ENCODE results near the gene CNTNAP2.

The CNTNAP2 gene

DNA sequence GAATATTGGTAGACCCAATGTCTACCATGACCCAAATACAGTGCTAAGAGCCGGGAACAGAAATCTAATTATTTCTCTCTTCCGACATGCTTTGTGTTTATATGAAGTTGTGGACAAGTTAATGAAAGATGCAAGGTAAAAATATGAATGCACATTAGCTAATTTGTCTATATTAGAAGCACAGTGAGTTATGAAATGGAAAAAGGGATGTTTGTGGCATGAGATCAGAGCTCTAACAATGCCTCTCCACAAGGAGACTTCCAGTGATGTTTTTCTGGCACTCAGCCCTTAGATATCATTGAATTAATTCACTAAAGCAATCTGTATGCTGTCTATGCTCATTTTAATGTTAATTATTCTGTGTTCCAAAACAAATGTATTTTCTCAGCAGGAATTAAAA is 897.2 kb downstream of the CNTNAP2 start:
- no peak for DNase-seq (ENCODE audit: low read depth)
- TF ChIP-seq, protein P1, sequence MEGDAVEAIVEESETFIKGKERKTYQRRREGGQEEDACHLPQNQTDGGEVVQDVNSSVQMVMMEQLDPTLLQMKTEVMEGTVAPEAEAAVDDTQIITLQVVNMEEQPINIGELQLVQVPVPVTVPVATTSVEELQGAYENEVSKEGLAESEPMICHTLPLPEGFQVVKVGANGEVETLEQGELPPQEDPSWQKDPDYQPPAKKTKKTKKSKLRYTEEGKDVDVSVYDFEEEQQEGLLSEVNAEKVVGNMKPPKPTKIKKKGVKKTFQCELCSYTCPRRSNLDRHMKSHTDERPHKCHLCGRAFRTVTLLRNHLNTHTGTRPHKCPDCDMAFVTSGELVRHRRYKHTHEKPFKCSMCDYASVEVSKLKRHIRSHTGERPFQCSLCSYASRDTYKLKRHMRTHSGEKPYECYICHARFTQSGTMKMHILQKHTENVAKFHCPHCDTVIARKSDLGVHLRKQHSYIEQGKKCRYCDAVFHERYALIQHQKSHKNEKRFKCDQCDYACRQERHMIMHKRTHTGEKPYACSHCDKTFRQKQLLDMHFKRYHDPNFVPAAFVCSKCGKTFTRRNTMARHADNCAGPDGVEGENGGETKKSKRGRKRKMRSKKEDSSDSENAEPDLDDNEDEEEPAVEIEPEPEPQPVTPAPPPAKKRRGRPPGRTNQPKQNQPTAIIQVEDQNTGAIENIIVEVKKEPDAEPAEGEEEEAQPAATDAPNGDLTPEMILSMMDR (conservative IDR thresholded peaks at IDR 0.05; ENCODE audit: control insufficient read depth, insufficient read depth, low read depth, low read length) = no peak
- H3K4me3 ChIP-seq (ENCODE audit: control insufficient read depth, low read depth, low read length) = no peak overlapping the region

DNA sequence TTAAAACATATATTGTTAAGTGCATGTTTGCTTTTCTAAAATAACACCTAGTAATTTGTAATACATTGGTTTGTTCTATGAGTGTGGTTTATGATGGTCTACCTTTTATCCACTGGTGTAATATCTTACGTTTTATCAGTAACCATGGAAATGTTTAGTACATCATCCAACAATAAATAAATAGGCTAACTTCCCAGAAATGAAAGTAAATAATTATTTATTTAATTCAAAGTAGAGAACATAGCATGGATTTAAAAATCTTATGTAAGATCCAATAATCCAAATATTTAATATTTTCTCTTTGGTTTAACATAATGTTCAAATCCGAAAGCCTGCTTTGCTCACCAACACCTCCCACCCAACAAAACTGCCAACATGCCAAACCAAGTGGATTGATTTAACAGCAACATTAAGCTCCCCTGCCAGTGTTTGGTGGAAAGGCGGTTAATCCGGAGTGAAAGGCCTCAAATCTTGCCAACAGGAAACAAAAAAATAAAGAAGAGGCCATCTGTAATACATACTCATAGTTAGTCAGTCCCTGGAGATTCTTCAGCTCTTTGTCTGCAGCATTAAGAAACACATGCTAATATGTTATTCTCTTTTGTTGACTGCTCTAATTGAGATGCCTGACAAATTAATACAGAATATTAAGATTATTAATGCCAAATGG is 897.8 kb downstream of the CNTNAP2 start:
- no peak overlapping the region for H3K4me3 ChIP-seq (ENCODE audit: control insufficient read depth, low read depth, low read length)
- peak; percentile 6 for DNase-seq (ENCODE audit: low read depth)
- TF ChIP-seq, protein P1 (conservative IDR thresholded peaks at IDR 0.05; ENCODE audit: control insufficient read depth, insufficient read depth, low read depth, low read length) = no peak

GRCh38 chr7:147015999-147016398 is 899.4 kb downstream of the CNTNAP2 start:
- TF ChIP-seq, protein P1 (conservative IDR thresholded peaks at IDR 0.05; ENCODE audit: control insufficient read depth, insufficient read depth, low read depth, low read length) = no peak

GRCh38 chr7:147022056-147022455 is 905.5 kb downstream of the CNTNAP2 start:
- TF ChIP-seq, protein P1 (conservative IDR thresholded peaks at IDR 0.05; ENCODE audit: control insufficient read depth, insufficient read depth, low read depth, low read length) = no peak
- no peak for DNase-seq (ENCODE audit: low read depth)
- no peak overlapping the region for H3K4me3 ChIP-seq (ENCODE audit: control insufficient read depth, low read depth, low read length)

More at GRCh38 chr7:147015999-147016398, 899.4 kb downstream of the CNTNAP2 start:
- H3K4me3 ChIP-seq (ENCODE audit: control insufficient read depth, low read depth, low read length) = no peak overlapping the region
- DNase-seq (ENCODE audit: low read depth) = no peak

DNA sequence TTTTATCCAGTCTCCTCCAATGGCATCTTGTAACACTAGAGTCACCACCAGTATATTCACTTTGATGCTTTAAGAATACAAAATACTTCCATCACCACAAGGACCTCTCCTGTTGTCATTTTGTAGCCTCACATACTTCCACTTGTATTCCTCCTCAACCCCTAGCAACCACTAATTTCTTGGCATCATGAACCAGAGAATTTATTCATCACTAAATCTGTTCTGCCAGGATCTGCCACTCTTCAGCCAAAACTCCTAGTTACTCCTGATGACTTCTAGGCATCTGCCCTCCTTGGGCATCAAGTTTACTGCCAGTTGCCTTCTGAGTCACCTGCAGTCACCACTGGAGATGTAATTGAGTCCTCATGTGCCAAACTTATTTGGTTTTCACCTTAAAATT is 906.8 kb downstream of the CNTNAP2 start:
- no peak for DNase-seq (ENCODE audit: low read depth)
- no peak overlapping the region for H3K4me3 ChIP-seq (ENCODE audit: control insufficient read depth, low read depth, low read length)
- TF ChIP-seq, protein P1 (conservative IDR thresholded peaks at IDR 0.05; ENCODE audit: control insufficient read depth, insufficient read depth, low read depth, low read length) = no peak

DNA sequence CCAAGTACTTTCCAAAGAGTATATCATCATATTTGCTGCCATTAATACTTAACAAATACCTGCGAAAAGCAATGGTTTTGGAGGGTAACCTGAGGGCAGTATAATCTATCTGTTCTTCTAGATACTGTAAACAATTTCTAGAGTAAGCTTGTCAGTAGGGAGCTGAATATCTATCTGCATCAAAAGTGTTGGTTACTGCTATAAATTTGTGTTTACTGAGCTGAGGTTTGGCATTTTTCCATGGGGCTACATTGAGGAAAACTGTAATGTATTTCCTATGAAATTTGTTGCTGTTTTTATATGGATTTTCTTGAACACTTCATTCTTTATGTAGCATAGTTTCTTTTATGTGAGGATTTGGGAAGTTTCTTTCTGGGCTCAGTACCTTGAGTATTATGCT is 913.4 kb downstream of the CNTNAP2 start:
- no peak for DNase-seq (ENCODE audit: low read depth)
- TF ChIP-seq, protein P1 (conservative IDR thresholded peaks at IDR 0.05; ENCODE audit: control insufficient read depth, insufficient read depth, low read depth, low read length) = no peak
- no peak overlapping the region for H3K4me3 ChIP-seq (ENCODE audit: control insufficient read depth, low read depth, low read length)

All from fibroblast of mammary gland (primary cell).